Neuron (in vitro differentiated cells): ENCODE results near the gene FGF14.

Experiments
- H2AFZ ChIP-seq: one replicate; pipeline ENCODE4 v1.6.1; 2013; ENCODE audit warnings: low read depth, mild to moderate bottlenecking, inconsistent platforms, low read length, moderate library complexity
- H3K27me3 ChIP-seq: one replicate; pipeline ENCODE4 v1.6.1; 2013; ENCODE audit warnings: low read length; ENCODE audit not compliant: insufficient read depth
- H3K36me3 ChIP-seq: one replicate; pipeline ENCODE4 v1.6.1; 2013; ENCODE audit warnings: low read length; ENCODE audit not compliant: insufficient read depth
- H3K4me1 ChIP-seq: one replicate; pipeline ENCODE4 v1.6.1; 2013; ENCODE audit warnings: low read length; ENCODE audit not compliant: insufficient read depth
- H3K4me3 ChIP-seq: 2 replicates; pipeline ENCODE4 v1.5.1; 2013; ENCODE audit warnings: mild to moderate bottlenecking, low read length, moderate library complexity
- H3K9me3 ChIP-seq: one replicate; pipeline ENCODE4 v1.6.1; 2013; ENCODE audit warnings: low read length

FGF14 gene

DNA sequence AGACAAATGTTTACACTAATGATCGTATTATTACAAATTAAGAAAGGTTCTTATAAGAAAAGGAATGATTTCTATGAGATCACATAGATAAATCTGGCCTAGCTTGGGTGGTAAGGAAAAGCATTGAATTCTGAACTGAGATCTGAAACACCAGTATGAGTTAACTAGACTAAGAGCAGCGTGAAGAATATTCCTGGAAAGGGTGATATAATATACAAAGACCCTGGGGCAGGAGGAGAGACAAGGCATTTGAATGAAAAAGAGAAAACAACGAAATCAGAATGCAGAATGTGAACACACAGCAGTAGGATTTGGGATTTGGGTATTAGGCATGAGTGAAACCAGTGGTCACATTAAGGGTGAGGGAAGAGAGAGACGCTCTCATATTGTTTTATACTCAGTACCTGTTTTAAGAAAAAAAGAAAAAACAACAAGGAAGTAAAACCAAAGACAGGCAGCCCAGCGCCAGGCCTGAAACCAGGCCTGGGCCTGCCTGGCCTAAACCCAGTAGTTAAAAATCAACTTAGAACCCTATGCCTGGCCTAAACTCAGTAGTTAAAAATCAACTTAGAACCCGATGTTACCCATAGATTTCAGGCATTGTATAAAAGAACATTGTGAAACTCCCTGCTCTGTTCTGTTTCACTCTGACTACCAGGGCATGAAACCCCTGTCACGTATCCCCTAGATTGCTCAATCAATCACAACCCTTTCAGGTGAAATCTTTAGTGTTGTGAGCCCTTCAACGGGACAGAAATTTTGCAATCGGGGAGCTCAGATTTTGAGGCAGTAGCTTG lies 662.3 kb downstream of the FGF14 start:
- Histone ChIP-seq H3K27me3 (no peaks in the 10 kb centered on the region), H3K9me3 (no peaks in the 10 kb centered on the region), H3K4me3 (no peak overlapping the region), H3K36me3 (no peaks in the 10 kb centered on the region), H3K4me1 (no peaks in the 10 kb centered on the region), H2AFZ (no peak overlapping the region)

DNA sequence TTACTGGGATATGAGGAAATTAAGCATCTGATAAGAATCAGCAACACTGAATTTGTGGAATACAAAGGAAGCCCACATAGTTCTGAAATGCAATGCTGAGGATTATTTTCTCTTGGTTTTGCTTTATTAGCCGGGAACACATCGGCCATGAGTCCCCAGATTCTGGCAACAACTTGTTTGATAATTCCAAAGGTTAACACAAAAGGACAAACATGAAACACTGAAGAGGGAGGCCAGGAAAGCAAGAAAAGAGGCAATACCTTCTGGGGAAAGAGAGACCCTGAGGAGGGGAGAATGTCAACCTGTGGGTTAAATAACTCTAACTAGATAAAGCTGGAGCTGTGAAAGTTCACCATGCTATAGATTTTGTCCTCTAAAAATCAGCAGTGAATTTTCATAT lies 663.5 kb downstream of the FGF14 start:
- Histone ChIP-seq H2AFZ (no peak overlapping the region), H3K9me3 (no peaks in the 10 kb centered on the region), H3K4me3 (no peak overlapping the region), H3K4me1 (no peaks in the 10 kb centered on the region), H3K27me3 (no peaks in the 10 kb centered on the region), H3K36me3 (no peaks in the 10 kb centered on the region)

DNA sequence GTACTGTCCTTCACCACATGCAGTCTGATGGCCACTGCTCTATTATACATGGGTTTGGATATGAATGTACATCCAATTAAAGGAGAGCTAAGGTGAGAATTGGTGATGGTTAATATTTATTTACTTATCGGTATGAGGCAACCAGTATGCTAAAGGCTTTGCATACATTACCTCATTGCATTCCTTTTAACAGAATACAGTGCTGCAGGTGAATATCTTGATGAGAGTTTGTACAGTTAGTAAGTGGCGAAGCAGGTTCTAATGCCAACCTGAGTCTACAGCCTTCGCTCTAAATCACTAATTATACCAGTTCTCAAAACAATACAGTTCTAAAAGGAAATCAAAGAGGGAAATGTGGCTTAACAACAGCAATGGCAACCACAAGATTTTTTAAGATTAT lies 665.3 kb downstream of the FGF14 start:
- no peaks in the 10 kb centered on the region for H3K36me3 ChIP-seq
- no peaks in the 10 kb centered on the region for H3K4me1 ChIP-seq
- no peaks in the 10 kb centered on the region for H3K9me3 ChIP-seq
- H2AFZ ChIP-seq, result no peak overlapping the region
- H3K27me3 ChIP-seq, result no peaks in the 10 kb centered on the region
- H3K4me3 ChIP-seq, result no peak overlapping the region

DNA sequence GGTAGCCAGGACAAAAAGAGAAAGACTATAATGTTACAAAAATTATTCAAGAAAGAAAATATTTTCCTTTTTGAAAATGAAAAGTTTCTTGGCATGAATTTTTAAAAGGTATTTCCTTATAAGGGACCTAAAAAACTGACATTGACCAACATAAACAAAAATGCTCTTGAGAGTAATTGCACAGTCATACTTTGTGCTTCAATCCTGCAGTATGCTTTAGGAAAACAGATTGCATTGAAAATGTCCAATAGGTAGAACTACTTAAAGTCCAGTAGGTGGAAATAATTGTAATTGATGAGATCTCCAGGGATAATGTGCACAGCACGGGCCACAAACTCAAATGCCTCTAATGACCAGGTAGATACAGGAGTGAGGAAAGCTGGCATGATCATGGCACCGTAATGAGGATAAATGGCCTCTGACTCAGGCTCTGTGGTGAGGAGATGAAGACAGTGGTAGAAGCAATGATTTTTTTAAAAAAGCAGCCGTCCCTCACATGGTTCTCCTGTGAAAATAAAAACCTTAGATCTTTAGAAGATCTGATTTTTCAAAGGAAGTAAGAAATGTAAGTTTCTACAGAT lies 671.3 kb downstream of the FGF14 start:
- H3K4me1 ChIP-seq, result peaks cover 9% of the 10 kb centered on the region
- H3K4me3 ChIP-seq, result no peak overlapping the region
- H2AFZ ChIP-seq, result no peak overlapping the region
- no peaks in the 10 kb centered on the region for H3K9me3 ChIP-seq
- H3K36me3 ChIP-seq, result no peaks in the 10 kb centered on the region
- no peaks in the 10 kb centered on the region for H3K27me3 ChIP-seq

DNA sequence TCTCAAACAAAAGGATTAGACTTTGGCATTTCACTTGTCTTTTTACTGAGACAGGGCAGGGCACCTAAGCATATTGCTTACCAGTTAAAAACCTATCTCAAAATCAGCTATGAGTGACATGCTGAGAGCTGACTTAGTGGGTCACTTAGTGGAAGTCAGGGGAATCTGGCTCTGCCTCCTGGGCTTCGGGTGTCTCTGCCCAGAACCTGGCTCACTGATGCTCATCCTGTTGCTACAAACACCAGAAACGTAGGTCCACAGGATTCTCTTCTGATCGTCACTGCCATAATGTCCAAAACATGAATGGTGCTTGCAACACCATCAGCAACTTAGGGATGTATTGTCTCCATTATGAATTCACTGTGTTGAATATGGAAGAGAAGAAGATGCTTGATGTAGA lies 673.2 kb downstream of the FGF14 start:
- Histone ChIP-seq H3K27me3 (no peaks in the 10 kb centered on the region), H2AFZ (no peak overlapping the region), H3K9me3 (no peaks in the 10 kb centered on the region), H3K4me3 (no peak overlapping the region), H3K4me1 (peaks cover 9% of the 10 kb centered on the region), H3K36me3 (no peaks in the 10 kb centered on the region)

DNA sequence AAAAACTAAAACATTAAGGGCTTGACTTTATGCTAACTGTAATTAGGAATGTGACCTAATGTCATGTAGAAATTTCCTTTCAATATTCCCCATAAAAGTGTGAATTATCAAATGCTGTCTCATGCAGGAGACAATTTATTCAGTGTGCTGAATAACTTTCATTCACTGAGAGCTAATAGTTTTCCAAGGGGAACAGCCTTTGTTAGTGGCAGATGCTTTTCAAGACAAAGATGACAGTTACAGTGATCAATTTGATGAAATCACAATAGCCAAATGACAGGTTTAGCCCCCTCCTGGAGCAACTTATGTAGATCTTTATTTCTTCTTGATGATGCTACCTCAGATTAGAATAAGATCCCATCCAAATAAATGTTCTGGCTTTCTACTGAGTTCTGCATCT lies 673.8 kb downstream of the FGF14 start:
- H2AFZ ChIP-seq, result no peak overlapping the region
- H3K36me3 ChIP-seq, result no peaks in the 10 kb centered on the region
- no peak overlapping the region for H3K4me3 ChIP-seq
- H3K27me3 ChIP-seq, result no peaks in the 10 kb centered on the region
- H3K4me1 ChIP-seq, result peaks cover 9% of the 10 kb centered on the region
- H3K9me3 ChIP-seq, result no peaks in the 10 kb centered on the region

DNA sequence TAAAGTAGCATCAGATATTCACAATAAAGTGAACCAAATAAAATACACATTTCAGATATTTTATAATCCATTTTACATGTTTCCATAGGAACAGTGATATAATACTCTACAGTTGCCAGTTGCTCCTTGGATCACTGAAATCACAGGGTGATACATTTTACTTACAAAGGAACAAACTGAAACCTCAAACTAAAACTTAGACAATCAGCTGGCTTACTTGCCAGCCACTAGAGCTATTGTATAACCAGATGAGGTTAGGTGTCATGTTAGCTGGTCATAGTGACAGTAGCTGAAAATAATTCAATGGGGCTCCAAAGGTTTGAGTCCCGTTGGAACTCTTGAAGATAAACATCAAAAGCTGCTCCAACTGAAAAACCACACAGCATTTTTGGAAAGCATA lies 674.7 kb downstream of the FGF14 start:
- Histone ChIP-seq H2AFZ (no peak overlapping the region), H3K4me1 (peaks cover 9% of the 10 kb centered on the region), H3K27me3 (no peaks in the 10 kb centered on the region), H3K36me3 (no peaks in the 10 kb centered on the region), H3K4me3 (no peak overlapping the region), H3K9me3 (no peaks in the 10 kb centered on the region)

DNA sequence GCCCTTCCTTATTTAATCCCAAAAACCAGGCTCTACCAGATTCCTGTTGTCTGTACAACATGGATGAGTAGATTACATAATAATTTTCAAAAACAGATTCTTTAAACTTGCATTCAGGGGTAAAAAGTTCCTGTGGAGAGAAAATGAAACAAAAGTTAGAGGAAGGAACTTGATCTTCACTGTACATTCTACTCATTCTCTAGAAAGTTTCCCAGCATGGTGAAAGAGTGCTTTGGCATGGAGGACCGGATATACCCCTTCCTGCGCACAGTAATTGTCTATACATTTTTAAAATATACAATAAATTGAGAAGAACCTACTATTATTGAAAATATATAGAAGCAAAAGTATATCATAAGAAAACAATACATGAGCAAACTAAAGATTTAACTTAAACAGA lies 675.2 kb downstream of the FGF14 start:
- peaks cover 9% of the 10 kb centered on the region for H3K4me1 ChIP-seq
- H3K4me3 ChIP-seq, result no peak overlapping the region
- H3K9me3 ChIP-seq, result no peaks in the 10 kb centered on the region

DNA sequence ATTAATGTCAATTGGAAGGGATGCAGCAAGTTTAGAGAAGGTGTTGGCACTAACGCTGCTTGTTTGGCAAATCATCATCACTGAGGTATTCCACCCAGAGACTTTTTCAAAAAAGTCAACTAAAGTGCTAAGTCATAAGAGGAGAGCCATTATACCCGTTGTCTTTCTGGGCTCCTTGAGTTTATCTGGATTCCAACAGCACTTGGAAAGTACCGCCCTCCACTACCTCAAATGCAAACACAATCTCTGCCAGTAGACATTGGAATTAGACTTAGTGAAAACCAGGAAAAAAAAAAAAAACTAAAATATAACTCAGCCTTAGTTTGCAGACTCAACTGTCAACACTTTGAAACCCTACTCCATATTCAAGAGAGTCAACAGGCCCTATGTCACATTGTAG lies 683.4 kb downstream of the FGF14 start:
- Histone ChIP-seq H3K4me1 (no peaks in the 10 kb centered on the region), H3K27me3 (no peaks in the 10 kb centered on the region), H3K4me3 (no peak overlapping the region), H3K36me3 (no peaks in the 10 kb centered on the region), H3K9me3 (no peaks in the 10 kb centered on the region), H2AFZ (no peak overlapping the region)

More for the DNA sequence above, 675.2 kb downstream of the FGF14 start:
- H2AFZ ChIP-seq, result no peak overlapping the region
- H3K36me3 ChIP-seq, result no peaks in the 10 kb centered on the region
- H3K27me3 ChIP-seq, result no peaks in the 10 kb centered on the region

DNA sequence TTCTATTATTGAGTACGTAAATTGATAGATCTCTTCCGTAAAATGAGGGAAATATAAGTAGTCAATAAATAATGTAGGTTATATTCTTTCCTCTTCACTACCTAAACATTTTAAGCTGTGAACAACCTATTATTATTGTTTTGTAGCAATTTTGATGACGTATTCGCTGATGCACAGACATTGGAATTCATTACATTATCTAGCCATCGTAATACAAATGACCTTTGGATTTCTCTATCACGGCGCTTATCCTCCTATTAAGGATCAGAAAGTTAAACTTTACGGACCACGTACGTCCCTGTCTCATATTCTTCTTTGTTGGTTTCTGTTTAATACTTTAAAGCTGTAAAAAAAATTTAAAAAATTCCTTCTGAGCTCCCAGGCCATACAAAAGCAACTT lies 684.5 kb downstream of the FGF14 start:
- no peaks in the 10 kb centered on the region for H3K36me3 ChIP-seq
- H3K9me3 ChIP-seq, result no peaks in the 10 kb centered on the region
- no peaks in the 10 kb centered on the region for H3K27me3 ChIP-seq
- no peak overlapping the region for H3K4me3 ChIP-seq
- H3K4me1 ChIP-seq, result no peaks in the 10 kb centered on the region
- H2AFZ ChIP-seq, result no peak overlapping the region

DNA sequence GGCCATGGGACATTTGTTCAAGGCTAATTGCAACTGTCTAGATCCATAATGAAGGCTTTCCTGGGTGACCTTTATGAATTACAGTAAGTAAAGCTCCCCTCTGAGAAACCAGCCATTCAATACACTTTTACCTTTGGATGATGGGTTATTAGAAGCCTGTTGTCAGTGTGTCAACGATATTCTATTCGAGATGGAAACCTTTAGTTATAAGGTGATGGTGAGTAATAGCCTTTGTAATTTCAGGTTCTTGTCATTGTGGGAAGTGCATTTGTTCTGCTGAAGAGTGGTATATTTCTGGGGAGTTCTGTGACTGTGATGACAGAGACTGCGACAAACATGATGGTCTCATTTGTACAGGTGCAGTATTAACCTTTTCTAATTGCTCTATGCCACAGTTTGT lies 687.7 kb downstream of the FGF14 start:
- no peaks in the 10 kb centered on the region for H3K4me1 ChIP-seq
- H3K4me3 ChIP-seq, result no peak overlapping the region
- no peak overlapping the region for H2AFZ ChIP-seq
- no peaks in the 10 kb centered on the region for H3K9me3 ChIP-seq
- no peaks in the 10 kb centered on the region for H3K36me3 ChIP-seq
- H3K27me3 ChIP-seq, result no peaks in the 10 kb centered on the region

DNA sequence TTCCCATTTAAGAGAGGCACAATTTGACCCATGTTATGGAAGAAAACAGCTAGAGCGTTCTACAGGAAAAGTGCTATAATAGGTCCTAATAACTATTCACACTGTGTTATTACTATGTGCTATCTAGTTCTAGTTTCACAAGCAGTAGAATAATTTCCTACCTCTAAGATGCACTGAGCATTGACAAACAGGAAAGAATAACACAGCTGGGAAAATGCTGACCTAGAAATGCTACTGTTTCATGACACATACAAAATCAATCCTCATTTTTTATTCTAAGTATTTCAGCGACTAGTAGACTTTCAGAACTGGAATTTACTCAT lies 689.9 kb downstream of the FGF14 start:
- Histone ChIP-seq H3K4me1 (no peaks in the 10 kb centered on the region), H3K27me3 (no peaks in the 10 kb centered on the region), H3K9me3 (no peaks in the 10 kb centered on the region), H3K36me3 (no peaks in the 10 kb centered on the region), H2AFZ (no peak overlapping the region), H3K4me3 (no peak overlapping the region)

DNA sequence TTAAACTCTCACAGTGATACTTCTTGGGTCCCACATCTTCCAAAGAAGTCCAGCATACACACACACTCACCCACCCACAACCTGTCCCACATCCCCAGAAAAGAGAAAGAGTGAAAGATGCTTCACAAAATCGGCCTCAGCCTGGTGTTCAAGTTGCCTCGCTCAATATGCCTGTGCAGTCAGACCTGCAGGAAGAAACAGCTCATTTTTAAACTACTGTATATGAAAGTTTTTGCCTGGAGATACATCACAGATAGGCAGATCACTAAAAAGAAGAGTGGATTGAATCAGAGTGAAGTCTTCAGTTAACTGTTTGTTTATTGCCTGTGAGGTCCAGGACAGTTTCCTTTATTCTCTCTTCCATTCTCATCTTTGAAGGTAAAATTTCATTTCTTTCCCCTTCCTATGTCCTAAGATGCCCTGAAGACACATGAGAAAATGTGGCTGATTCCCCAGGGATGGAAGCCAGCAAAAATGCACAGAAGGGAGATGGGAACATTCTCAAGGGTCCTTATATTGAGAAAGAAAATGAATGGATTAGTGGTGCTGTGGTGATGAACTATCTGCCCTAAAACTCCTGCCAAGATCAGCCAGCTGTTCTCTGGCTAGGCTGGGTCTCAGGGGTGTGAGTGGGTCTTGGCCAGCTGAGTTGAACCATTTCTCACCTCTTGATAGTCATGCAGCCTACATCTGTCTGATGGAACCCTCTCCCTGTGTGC lies 690.4 kb downstream of the FGF14 start:
- Histone ChIP-seq H3K9me3 (no peaks in the 10 kb centered on the region), H3K4me3 (no peak overlapping the region), H3K36me3 (no peaks in the 10 kb centered on the region), H3K27me3 (no peaks in the 10 kb centered on the region), H3K4me1 (peaks cover 4% of the 10 kb centered on the region), H2AFZ (no peak overlapping the region)
